Esophagus squamous epithelium (tissue), 5 donors: ENCODE data around the gene NMNAT3. TPM values are rescaled to one million over a fixed set of nuclear protein-coding genes. Genes with fewer than 3 reads are reported as not detected.

ENCODE experiments used
- DNase-seq: peaks from one replicate; lab custom pipeline; 2025; lab: John Stamatoyannopoulos, UW
- H3K27ac ChIP-seq, 4 donors: fragments of 200-600 bp; sonication (generic); one replicate each; pipeline ENCODE4 v1.5.1; 2016 to 2019; ENCODE audit warnings: mild to moderate bottlenecking in 1 of 4
- H3K27me3 ChIP-seq, 4 donors: fragments of 200-600 bp; sonication (generic); 1 replicate in 3 of 4; 2 replicates in 1 of 4; pipeline versions ENCODE4 v1.5.1 to v1.6.0; 2017 to 2021; ENCODE audit warnings: antibody characterized with exemption in 1 of 4
- H3K36me3 ChIP-seq, 3 donors: fragments of 200-600 bp; sonication (generic); one replicate each; pipeline ENCODE4 v1.5.1; 2016 to 2019
- H3K4me1 ChIP-seq, 3 donors: fragments of 200-600 bp; sonication (generic); one replicate each; pipeline ENCODE4 v1.5.1; 2017 to 2019
- H3K4me3 ChIP-seq, 4 donors: fragments of 200-600 bp; sonication (generic); 1 replicate in 3 of 4; 2 replicates in 1 of 4; pipeline ENCODE4 v1.5.1; 2016 to 2019; ENCODE audit warnings: mild to moderate bottlenecking in 2 of 4, moderate library complexity in 1 of 4
- H3K9me3 ChIP-seq, 3 donors: fragments of 200-600 bp; sonication (generic); one replicate each; pipeline ENCODE4 v1.5.1; 2016 to 2019
- POLR2A ChIP-seq, 4 donors: fragments of 450-650 bp; IDR thresholded peaks; one replicate each; pipeline ENCODE4 v1.6.1; 2017; ENCODE audit warnings: antibody characterized with exemption in 4 of 4, mild to moderate bottlenecking in 4 of 4, moderate library complexity in 3 of 4
- WGBS, 2 donors: methylation state at CpG; one replicate each; pipeline ENCODE4 v1.1.5; 2018; 5-methylcytosine and 5-hydroxymethylcytosine counted together
- intact Hi-C: fragments of 100-400 bp; cut with DNase I; formaldehyde crosslinking; loops from one replicate; pipeline ENCODE4 v1.15.0; 2022
- small RNA-seq, 4 donors: library from RNA; depleted of rRNA; stranded (forward); fragments of <200 nt; gene quantifications; one replicate each; pipeline ENCODE3, GENCODE V24; 2016
- total RNA-seq, 4 donors: library from RNA; depleted of rRNA; stranded (reverse); fragments of >200 nt; gene quantifications; one replicate each; pipeline ENCODE4 v1.1.0, GENCODE V29; 2016
- TF ChIP-seq, protein P1 (sequence below), 6 experiments: fragments of 450-650 bp in 4 of 6; fragments of 200-600 bp in 2 of 6; sonication (generic) in 2 of 6; IDR thresholded peaks; one replicate each; pipeline ENCODE4 v1.5.1; 2016 to 2019; ENCODE audit warnings: antibody characterized with exemption in 6 of 6, mild to moderate bottlenecking in 4 of 6, moderate library complexity in 4 of 6
- donor health status: DM: yes; HTN: yes; CAD: no.

The NMNAT3 gene
- total RNA-seq, 4 donors from 2014 or later, result 7.6 to 11.6 (median 9.4) TPM

DNA sequence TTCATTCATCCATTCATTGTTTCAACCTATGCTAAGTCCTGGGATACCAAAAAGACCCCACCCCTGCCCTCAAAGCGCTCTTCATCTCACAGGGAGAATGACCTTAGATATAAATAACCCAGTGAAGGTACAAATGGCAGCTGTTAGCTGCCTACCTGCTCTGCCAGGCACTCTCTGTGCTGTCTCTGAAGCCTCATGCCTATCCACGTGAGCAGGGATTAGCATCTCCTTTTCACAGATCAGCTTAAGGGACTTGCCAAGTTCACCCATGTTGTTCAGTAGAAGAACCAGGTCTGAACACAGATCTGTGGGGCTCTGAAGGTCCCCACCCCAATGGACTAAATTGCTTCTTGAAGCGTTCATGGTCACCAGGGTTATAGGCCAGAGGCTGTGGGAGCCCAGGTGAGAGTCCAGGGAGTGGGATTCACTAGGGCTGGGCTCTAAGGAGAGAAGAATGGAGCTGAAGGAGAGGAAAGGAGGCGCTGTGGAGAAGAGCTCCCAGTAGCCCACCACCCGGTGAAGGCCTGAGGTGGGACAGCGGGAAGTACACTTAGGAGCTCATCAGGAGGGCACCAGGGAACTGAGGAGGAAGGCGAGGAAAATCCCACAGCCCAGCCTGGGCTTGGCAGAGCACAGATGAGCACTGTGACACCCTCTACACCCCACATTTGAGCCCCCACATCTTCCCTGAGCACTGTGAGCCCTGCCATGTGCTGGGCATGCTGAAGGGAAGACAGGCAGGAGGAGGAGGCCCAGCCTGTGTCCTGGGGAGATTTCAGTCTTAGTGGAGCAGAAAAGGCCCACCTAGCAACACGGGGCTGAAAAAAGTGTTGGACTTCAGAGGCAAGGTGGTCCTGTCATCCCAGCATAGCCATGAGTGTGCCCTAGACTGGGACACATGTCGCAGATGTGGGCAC lies 158.6 kb downstream of the NMNAT3 start:
- no peak for DNase-seq
- no peak for TF ChIP-seq POLR2A (IDR thresholded peaks at IDR 0.05)
- TF ChIP-seq, protein P1, sequence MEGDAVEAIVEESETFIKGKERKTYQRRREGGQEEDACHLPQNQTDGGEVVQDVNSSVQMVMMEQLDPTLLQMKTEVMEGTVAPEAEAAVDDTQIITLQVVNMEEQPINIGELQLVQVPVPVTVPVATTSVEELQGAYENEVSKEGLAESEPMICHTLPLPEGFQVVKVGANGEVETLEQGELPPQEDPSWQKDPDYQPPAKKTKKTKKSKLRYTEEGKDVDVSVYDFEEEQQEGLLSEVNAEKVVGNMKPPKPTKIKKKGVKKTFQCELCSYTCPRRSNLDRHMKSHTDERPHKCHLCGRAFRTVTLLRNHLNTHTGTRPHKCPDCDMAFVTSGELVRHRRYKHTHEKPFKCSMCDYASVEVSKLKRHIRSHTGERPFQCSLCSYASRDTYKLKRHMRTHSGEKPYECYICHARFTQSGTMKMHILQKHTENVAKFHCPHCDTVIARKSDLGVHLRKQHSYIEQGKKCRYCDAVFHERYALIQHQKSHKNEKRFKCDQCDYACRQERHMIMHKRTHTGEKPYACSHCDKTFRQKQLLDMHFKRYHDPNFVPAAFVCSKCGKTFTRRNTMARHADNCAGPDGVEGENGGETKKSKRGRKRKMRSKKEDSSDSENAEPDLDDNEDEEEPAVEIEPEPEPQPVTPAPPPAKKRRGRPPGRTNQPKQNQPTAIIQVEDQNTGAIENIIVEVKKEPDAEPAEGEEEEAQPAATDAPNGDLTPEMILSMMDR (IDR thresholded peaks at IDR 0.05), result no peak

DNA sequence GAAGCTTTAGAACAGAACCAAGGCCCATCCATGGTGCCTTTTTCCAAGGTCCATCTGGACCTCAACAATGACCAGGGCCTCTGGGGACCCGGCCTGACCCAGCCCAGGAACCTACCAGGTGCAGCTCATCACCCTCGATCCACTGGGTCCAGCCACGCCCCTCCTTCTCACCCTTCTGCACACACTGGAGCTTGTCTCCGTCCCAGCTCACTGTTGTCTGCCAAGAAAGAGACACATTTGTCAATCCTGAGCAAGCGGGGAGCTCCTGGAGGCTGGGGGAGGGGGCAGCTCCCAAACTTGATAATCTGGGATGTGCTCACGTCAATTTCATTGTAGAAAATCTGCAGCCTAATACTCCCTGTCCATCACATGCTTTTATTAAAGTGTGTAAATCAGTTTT lies 159.5 kb downstream of the NMNAT3 start:
- no peak for TF ChIP-seq POLR2A (IDR thresholded peaks at IDR 0.05)
- TF ChIP-seq, protein P1 (IDR thresholded peaks at IDR 0.05), result no peak
- Histone ChIP-seq H3K9me3 (no peaks in the 10 kb centered on the region), H3K4me1 (peaks cover 0 to 11% (median 0%) of the 10 kb centered on the region in 3 donors), H3K4me3 (no peak overlapping the region), H3K36me3 (no peaks in the 10 kb centered on the region), H3K27me3 (no peaks in the 10 kb centered on the region), H3K27ac (no peak overlapping the region)
- no peak for DNase-seq
- intact Hi-C loops, result no loop called here
- 72 to 78% methylated on average over 5 to 6 of the region's 6 CpGs for WGBS, 2 donors

More for the DNA sequence above, 158.6 kb downstream of the NMNAT3 start:
- H3K4me1 ChIP-seq, result peaks cover 0 to 11% (median 0%) of the 10 kb centered on the region in 3 donors
- no peak overlapping the region for H3K4me3 ChIP-seq
- no peaks in the 10 kb centered on the region for H3K36me3 ChIP-seq
- H3K27ac ChIP-seq, result no peak overlapping the region
- H3K27me3 ChIP-seq, result no peaks in the 10 kb centered on the region
- H3K9me3 ChIP-seq, result no peaks in the 10 kb centered on the region
- WGBS, 2 donors, result 91 to 92% methylated on average over 7 of the region's 9 CpGs
- intact Hi-C loops, result no loop called here

DNA sequence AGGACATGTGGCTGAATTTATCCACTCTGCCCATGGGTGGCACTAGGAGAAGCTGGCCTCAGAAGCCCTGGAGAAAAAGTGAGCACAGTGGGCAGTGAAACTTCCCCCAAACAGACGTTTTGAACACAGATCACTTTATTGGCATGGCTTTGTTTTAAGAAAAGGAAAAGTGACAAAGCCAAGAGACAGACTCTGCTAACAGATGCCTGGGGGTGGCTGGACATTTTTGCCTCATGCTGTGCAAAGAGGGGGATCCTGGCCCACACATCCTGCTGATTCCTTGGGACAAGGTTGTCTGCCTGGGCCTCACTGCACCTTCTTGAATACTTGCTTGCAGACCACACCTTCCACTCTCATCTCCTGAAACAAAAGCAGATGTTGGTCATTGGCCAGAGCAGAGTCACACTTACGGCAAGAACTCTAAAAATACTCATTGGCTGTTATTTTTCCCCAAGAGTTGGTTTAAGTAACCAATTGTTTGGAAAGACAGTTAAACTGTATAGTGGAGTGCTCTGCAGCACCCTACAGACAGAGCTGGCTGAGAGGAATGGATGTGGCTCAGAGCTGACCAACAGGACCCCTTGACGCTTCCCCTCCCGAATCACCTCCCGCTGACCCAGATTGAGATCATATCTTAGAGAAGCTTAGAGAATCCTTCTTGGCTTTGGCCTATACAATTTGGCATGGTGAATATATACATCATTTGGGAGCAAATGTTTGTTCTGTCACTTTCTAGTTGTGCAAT lies 160.3 kb downstream of the NMNAT3 start:
- DNase-seq, result no peak
- WGBS, 2 donors, result 72 to 74% methylated on average over 4 to 5 of the region's 5 CpGs
- intact Hi-C loops, result no loop called here

DNA sequence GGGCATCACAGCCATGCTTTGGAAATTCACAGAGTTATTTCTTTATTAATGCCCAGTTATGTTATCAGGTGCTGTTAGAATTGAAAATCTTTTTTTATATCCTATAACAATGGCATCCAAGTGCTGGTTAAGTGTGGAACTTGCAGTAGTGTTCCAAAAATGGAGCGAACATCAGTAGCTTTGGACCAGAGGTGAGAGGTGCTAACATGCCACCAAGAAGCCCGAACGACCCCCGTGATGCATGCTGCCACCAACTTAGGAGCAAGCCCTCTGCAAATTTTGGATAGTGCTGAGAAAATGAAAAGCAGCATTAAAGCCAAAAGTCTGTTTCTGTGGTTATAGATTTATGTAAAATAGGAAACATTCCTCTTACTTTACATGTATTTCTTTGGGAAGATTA lies 163.0 kb downstream of the NMNAT3 start:
- TF ChIP-seq POLR2A (IDR thresholded peaks at IDR 0.05), result no peak
- TF ChIP-seq, protein P1 (IDR thresholded peaks at IDR 0.05), result no peak
- H3K9me3 ChIP-seq, result no peaks in the 10 kb centered on the region
- intact Hi-C loops, result no loop called here
- no peak overlapping the region for H3K4me3 ChIP-seq
- peaks cover 0 to 4% (median 0%) of the 10 kb centered on the region in 3 donors for H3K4me1 ChIP-seq
- H3K27ac ChIP-seq, result no peak overlapping the region
- H3K27me3 ChIP-seq, result no peaks in the 10 kb centered on the region
- H3K36me3 ChIP-seq, result no peaks in the 10 kb centered on the region
- no peak for DNase-seq
- WGBS, 2 donors, result 83 to 99% methylated on average over 4 of the region's 4 CpGs

More for the DNA sequence above, 160.3 kb downstream of the NMNAT3 start:
- no peak overlapping the region for H3K27ac ChIP-seq
- no peaks in the 10 kb centered on the region for H3K27me3 ChIP-seq
- peaks cover 0 to 11% (median 0%) of the 10 kb centered on the region in 3 donors for H3K4me1 ChIP-seq
- no peak overlapping the region for H3K4me3 ChIP-seq
- no peaks in the 10 kb centered on the region for H3K36me3 ChIP-seq
- no peak for TF ChIP-seq POLR2A (IDR thresholded peaks at IDR 0.05)
- TF ChIP-seq, protein P1 (IDR thresholded peaks at IDR 0.05), result no peak
- H3K9me3 ChIP-seq, result no peaks in the 10 kb centered on the region

Small RNA genes lying within 50 kb of the gene (small RNA-seq; reads per million reads assigned to genes)
- 0 reads per million in 4 donors for gene RN7SL724P

Other genes starting within 250 kb of the NMNAT3 start
- not detected for gene RBP2, start 201.5 kb downstream of the NMNAT3 start, total RNA-seq
- 10 to 100 TPM in 3 of 4 donors, 1 to 10 TPM in 1; 9.0 to 42.9 (median 21.6) TPM for gene RBP1, start 138.2 kb downstream of the NMNAT3 start, total RNA-seq